Neural cell (in vitro differentiated cells): Measurements from ENCODE around the gene CRK. TPM values are rescaled to one million over a fixed set of nuclear protein-coding genes. Genes with fewer than 3 reads are reported as not detected.

ENCODE experiments used
- H2AFZ ChIP-seq: fragments of 200-600, 300-800 bp; sonication (generic), shearing (Covaris generic); 2 replicates; pipeline ENCODE4 v1.6.0; 2014; ENCODE audit warnings: low read depth, mild to moderate bottlenecking, antibody characterized with exemption, low read length, moderate library complexity
- H3F3A ChIP-seq: fragments of 200-600 bp; shearing (Covaris generic); 2 replicates; pipeline ENCODE4 v1.6.1; 2016; ENCODE audit warnings: mild to moderate bottlenecking, moderate library complexity, mixed read lengths, antibody characterized with exemption, low read length; ENCODE audit not compliant: insufficient read depth, poor library complexity, severe bottlenecking
- H3K27ac ChIP-seq: fragments of 200-600, 300-800 bp; sonication (generic), shearing (Covaris generic); 2 replicates; pipeline ENCODE4 v1.5.1; 2014; ENCODE audit warnings: mild to moderate bottlenecking, low read length, moderate library complexity
- H3K27me3 ChIP-seq: fragments of 300-800, 200-600 bp; sonication (generic), shearing (Covaris generic); 2 replicates; pipeline ENCODE4 v1.6.0; 2014; ENCODE audit warnings: mild to moderate bottlenecking, low read depth, low read length, moderate library complexity; ENCODE audit not compliant: insufficient read depth
- H3K36me3 ChIP-seq: fragments of 300-800, 200-600 bp; sonication (generic), shearing (Covaris generic); 2 replicates; pipeline ENCODE4 v1.5.1; 2014; ENCODE audit warnings: mild to moderate bottlenecking, antibody characterized with exemption, low read length, moderate library complexity; ENCODE audit not compliant: insufficient read depth
- H3K4me2 ChIP-seq: fragments of 300-800, 200-600 bp; sonication (generic), shearing (Covaris generic); 2 replicates; pipeline ENCODE4 v1.6.0; 2014; ENCODE audit warnings: mild to moderate bottlenecking, low read length
- H3K4me3 ChIP-seq: fragments of 300-800, 200-600 bp; sonication (generic), shearing (Covaris generic); 2 replicates; pipeline ENCODE4 v1.5.1; 2014; ENCODE audit warnings: mild to moderate bottlenecking, low read length, moderate library complexity
- H3K79me2 ChIP-seq: fragments of 200-600 bp; shearing (Covaris generic); replicated peaks from 2 replicates; pipeline ENCODE4 v1.6.0; 2014; ENCODE audit warnings: mild to moderate bottlenecking, low read length, moderate library complexity; ENCODE audit not compliant: insufficient read depth
- H3K9ac ChIP-seq: fragments of 300-800, 200-600 bp; sonication (generic), shearing (Covaris generic); 2 replicates; pipeline ENCODE4 v1.6.1; 2016; ENCODE audit warnings: mild to moderate bottlenecking, low read length, mixed read lengths
- H3K9me2 ChIP-seq: fragments of 200-600 bp; shearing (Covaris generic); 2 replicates; pipeline ENCODE4 v1.6.1; 2016; ENCODE audit warnings: mild to moderate bottlenecking, low read length, mixed read lengths; ENCODE audit not compliant: insufficient read depth
- H3K9me3 ChIP-seq: fragments of 200-600, 300-800 bp; sonication (generic), shearing (Covaris generic); 2 replicates; pipeline ENCODE4 v1.6.1; 2016; ENCODE audit warnings: mild to moderate bottlenecking, mixed run types, low read length, moderate library complexity, mixed read lengths
- H4K20me1 ChIP-seq: fragments of 200-600 bp; shearing (Covaris generic); 2 replicates; pipeline ENCODE4 v1.6.1; 2016; ENCODE audit warnings: mild to moderate bottlenecking, mixed run types; ENCODE audit not compliant: insufficient read depth
- CTCF ChIP-seq: fragments of 450-650 bp; IDR thresholded peaks from 2 replicates; pipeline ENCODE4 v1.5.1; 2014; ENCODE audit warnings: antibody characterized with exemption, mild to moderate bottlenecking, moderate library complexity; ENCODE audit not compliant: poor library complexity, severe bottlenecking
- EP300 ChIP-seq: fragments of 450-650 bp; conservative IDR thresholded peaks from 2 replicates; pipeline ENCODE4 v1.6.1; 2014; ENCODE audit warnings: antibody characterized with exemption, mild to moderate bottlenecking, moderate library complexity; ENCODE audit not compliant: poor library complexity, severe bottlenecking
- EZH2 ChIP-seq: fragments of 200-600, 300-800 bp; shearing (Covaris generic), sonication (generic); IDR thresholded peaks from 2 replicates; pipeline ENCODE4 v1.6.1; 2014; ENCODE audit warnings: antibody characterized with exemption, low read length, borderline replicate concordance, mild to moderate bottlenecking; ENCODE audit not compliant: insufficient read depth, poor library complexity, severe bottlenecking
- MXI1 ChIP-seq: fragments of 450-650 bp; conservative IDR thresholded peaks from 2 replicates; pipeline ENCODE4 v1.6.1; 2014; ENCODE audit warnings: antibody characterized with exemption, mild to moderate bottlenecking; ENCODE audit not compliant: poor library complexity, severe bottlenecking
- POLR2AphosphoS5 ChIP-seq: IDR thresholded peaks from 2 replicates; pipeline ENCODE4 v1.6.1; 2012
- RAD21 ChIP-seq: fragments of 450-650 bp; conservative IDR thresholded peaks from 2 replicates; pipeline ENCODE4 v1.6.1; 2014; ENCODE audit warnings: antibody characterized with exemption, mild to moderate bottlenecking, moderate library complexity
- REST ChIP-seq: IDR thresholded peaks from 2 replicates; pipeline ENCODE4 v1.6.1; 2012; ENCODE audit warnings: borderline replicate concordance
- SMC3 ChIP-seq: fragments of 450-650 bp; conservative IDR thresholded peaks from 2 replicates; pipeline ENCODE4 v1.6.1; 2014; ENCODE audit warnings: antibody characterized with exemption, mild to moderate bottlenecking, moderate library complexity; ENCODE audit not compliant: poor library complexity
- TAF1 ChIP-seq: IDR thresholded peaks from 2 replicates; pipeline ENCODE4 v1.6.1; 2012; ENCODE audit warnings: low read depth
- polyA plus RNA-seq: library from polyadenylated mRNA; depleted of rRNA; stranded (reverse); fragments of >200 nt; gene quantifications from 2 replicates; pipeline ENCODE4 v1.2.3, GENCODE V29; 2014

Gene CRK
- polyA plus RNA-seq, 1 donor from 2014 or later = 111 TPM

- no peaks in the 10 kb centered on the region for H3K36me3 ChIP-seq
- no peak overlapping the region for H2AFZ ChIP-seq
- H3F3A ChIP-seq = no peaks in the 10 kb centered on the region
- no peaks in the 10 kb centered on the region for H3K79me2 ChIP-seq
- no peaks in the 10 kb centered on the region for H3K9me2 ChIP-seq
- no peak overlapping the region for H3K4me3 ChIP-seq
- H3K9me3 ChIP-seq = no peaks in the 10 kb centered on the region
- H3K4me2 ChIP-seq = no peak overlapping the region
- H3K9ac ChIP-seq = no peak overlapping the region
- no peak overlapping the region for H3K27ac ChIP-seq
- H3K27me3 ChIP-seq = no peaks in the 10 kb centered on the region
- no peaks in the 10 kb centered on the region for H4K20me1 ChIP-seq
- TF ChIP-seq POLR2AphosphoS5 (no peak), SMC3 (no peak), EZH2 (no peak), MXI1 (no peak), TAF1 (no peak), REST (no peak), EP300 (no peak), RAD21 (no peak), CTCF (no peak)
These were observed 14.2 kb upstream of the CRK start for GRCh38 chr17:1470071-1470754.

- Histone ChIP-seq H3K9me2 (no peaks in the 10 kb centered on the region), H3K4me3 (no peak overlapping the region), H2AFZ (no peak overlapping the region), H3K27me3 (no peaks in the 10 kb centered on the region), H3K9me3 (no peaks in the 10 kb centered on the region), H3K36me3 (no peaks in the 10 kb centered on the region), H3K4me2 (no peak overlapping the region), H3K79me2 (no peaks in the 10 kb centered on the region), H3K9ac (no peak overlapping the region), H4K20me1 (no peaks in the 10 kb centered on the region), H3F3A (no peaks in the 10 kb centered on the region), H3K27ac (no peak overlapping the region)
- no peak for TF ChIP-seq EZH2
- TF ChIP-seq SMC3 = no peak
- TF ChIP-seq CTCF = no peak
- no peak for TF ChIP-seq POLR2AphosphoS5
- TF ChIP-seq EP300 = no peak
- TF ChIP-seq RAD21 = no peak
- no peak for TF ChIP-seq REST
- TF ChIP-seq MXI1 = no peak
- TF ChIP-seq TAF1 = no peak
These were observed 13.3 kb upstream of the CRK start for GRCh38 chr17:1469231-1469852.
